ENCODE results near the gene CRYBB1. TPM values are rescaled to one million over a fixed set of nuclear protein-coding genes. Genes with fewer than 3 reads are reported as not detected.

Gene CRYBB1
- total and polyA plus RNA-seq, 4 donors = 1.4 to 3.6 (median 3.2) TPM

- H3K36me3 ChIP-seq (ENCODE audit: control insufficient read depth, insufficient read depth, low read length) = no peaks in the 10 kb centered on the region
- no peak for DNase-seq (ENCODE audit: low read depth in 4 of 6, low spot score in 6 of 6)
- no peak overlapping the region for H3K27ac ChIP-seq (ENCODE audit: low read depth, low read length)
- no peaks in the 10 kb centered on the region for H3K9me3 ChIP-seq (ENCODE audit: control insufficient read depth, insufficient read depth, low read length)
- WGBS (ENCODE audit: insufficient coverage) = 100% methylated on average over 1 of the region's 2 CpGs
- peaks cover 51% of the 10 kb centered on the region for H3K4me1 ChIP-seq (ENCODE audit: control insufficient read depth, insufficient read depth, low read length)
- no peaks in the 10 kb centered on the region for H3K27me3 ChIP-seq (ENCODE audit: control insufficient read depth, insufficient read depth, low read length)
- H3K4me3 ChIP-seq (ENCODE audit: low read depth, low read length) = no peak overlapping the region
Measured at GRCh38 chr22:26551568-26551967, 66.3 kb downstream of the CRYBB1 start.

DNA sequence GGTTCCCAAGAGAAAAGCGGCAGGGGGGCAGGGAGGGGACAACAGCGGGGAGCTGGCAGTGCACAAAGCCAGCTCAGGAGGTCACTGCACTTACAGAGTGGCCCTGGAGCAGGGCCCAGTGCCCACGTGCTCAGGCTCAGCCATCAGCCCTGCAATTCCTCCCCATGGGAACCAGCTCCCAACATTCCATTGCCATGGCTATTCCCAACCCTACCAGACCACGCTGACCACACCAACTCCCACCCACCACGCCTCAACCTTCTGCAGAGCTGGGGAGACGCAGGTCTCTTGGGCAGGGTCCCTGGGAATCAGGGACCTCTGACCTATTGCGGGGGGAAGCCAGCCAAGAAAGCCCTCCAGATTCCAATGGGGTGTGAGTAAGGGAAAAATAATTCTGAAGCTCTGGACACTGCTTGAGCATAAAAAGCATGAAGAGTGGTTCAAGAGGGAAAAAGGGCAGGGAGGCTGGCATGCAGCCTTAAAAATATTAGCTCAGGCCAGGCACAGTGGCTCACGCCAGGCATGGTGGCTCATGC, 67.3 kb downstream of the CRYBB1 start:
- Histone ChIP-seq H3K9me3 (ENCODE audit: control insufficient read depth, insufficient read depth, low read length) (no peaks in the 10 kb centered on the region), H3K27me3 (ENCODE audit: control insufficient read depth, insufficient read depth, low read length) (no peaks in the 10 kb centered on the region), H3K27ac (ENCODE audit: low read depth, low read length) (peak overlapping the region; percentile 71), H3K36me3 (ENCODE audit: control insufficient read depth, insufficient read depth, low read length) (no peaks in the 10 kb centered on the region), H3K4me1 (ENCODE audit: control insufficient read depth, insufficient read depth, low read length) (peaks cover 53% of the 10 kb centered on the region), H3K4me3 (ENCODE audit: low read depth, low read length) (no peak overlapping the region)
- whole genome bisulfite sequencing (ENCODE audit: insufficient coverage) = 36% methylated on average over 6 of the region's 8 CpGs
- DNase-seq (ENCODE audit: low read depth in 4 of 6, low spot score in 6 of 6) = peak; percentile 19 to 83 (median 46)

DNA sequence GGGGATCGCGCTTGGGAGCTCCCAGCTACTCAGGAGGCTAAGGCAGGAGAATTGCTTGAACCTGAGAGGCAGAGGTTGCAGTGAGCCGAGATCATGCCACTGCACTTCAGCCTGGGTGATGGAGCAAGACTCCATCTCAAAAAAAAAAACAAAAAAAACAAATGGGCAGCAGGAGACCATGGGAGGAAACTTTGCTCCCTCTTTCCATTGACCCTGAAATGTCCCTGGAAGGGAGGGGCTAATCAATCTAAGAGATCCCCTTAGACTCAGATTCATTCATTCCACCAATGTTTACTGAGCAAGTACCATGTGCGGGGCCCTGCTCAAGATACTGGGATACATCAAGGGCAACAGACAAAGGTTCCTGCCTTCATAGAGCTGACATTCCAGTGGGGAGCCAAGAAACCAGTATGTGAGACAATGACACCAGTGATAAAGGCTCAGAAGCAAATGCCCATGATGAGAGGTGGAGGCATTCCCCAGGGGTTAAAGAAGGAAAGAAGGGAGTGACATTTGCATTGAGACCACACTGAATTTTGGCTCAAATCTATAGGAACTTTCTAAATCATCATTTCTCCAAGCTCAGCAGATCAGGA, 67.8 kb downstream of the CRYBB1 start:
- peak overlapping the region; percentile 71 for H3K27ac ChIP-seq (ENCODE audit: low read depth, low read length)

More for the DNA sequence above, 67.8 kb downstream of the CRYBB1 start:
- Histone ChIP-seq H3K4me1 (ENCODE audit: control insufficient read depth, insufficient read depth, low read length) (peaks cover 47% of the 10 kb centered on the region), H3K27me3 (ENCODE audit: control insufficient read depth, insufficient read depth, low read length) (no peaks in the 10 kb centered on the region), H3K9me3 (ENCODE audit: control insufficient read depth, insufficient read depth, low read length) (no peaks in the 10 kb centered on the region), H3K36me3 (ENCODE audit: control insufficient read depth, insufficient read depth, low read length) (no peaks in the 10 kb centered on the region), H3K4me3 (ENCODE audit: low read depth, low read length) (no peak overlapping the region)
- no peak for DNase-seq (ENCODE audit: low read depth in 4 of 6, low spot score in 6 of 6)
- 67% methylated on average over 1 of the region's 4 CpGs for WGBS (ENCODE audit: insufficient coverage)

Small RNA genes lying within 50 kb of the gene (small RNA-seq; reads per million reads assigned to genes)
- gene MIR548J (ENCODE audit: low replicate concordance) (0.59 reads per million, percentile 63 among the genes with 10 or more reads in this experiment), gene RF01874 (ENCODE audit: low replicate concordance) (not detected)

Other genes with a start within 250 kb of the CRYBB1 start
- 1 to 10 TPM; 3.7 to 8.0 TPM for gene ASPHD2, start 188.8 kb downstream of the CRYBB1 start, total RNA-seq
- 10 to 100 TPM; 12.0 to 12.8 TPM for gene ASPHD2, start 188.8 kb downstream of the CRYBB1 start, polyA plus RNA-seq (ENCODE audit: insufficient read length in 2 of 2)
- 10 to 100 TPM; 26.7 to 34.3 TPM for gene HPS4, start 134.2 kb downstream of the CRYBB1 start, total RNA-seq
- 10 to 100 TPM; 34.1 to 34.2 TPM for gene HPS4, start 134.2 kb downstream of the CRYBB1 start, polyA plus RNA-seq (ENCODE audit: insufficient read length in 2 of 2)
- 10 to 100 TPM; 16.6 to 23.0 TPM for gene SRRD, start 134.2 kb downstream of the CRYBB1 start, total RNA-seq
- 10 to 100 TPM; 31.7 to 32.1 TPM for gene SRRD, start 134.2 kb downstream of the CRYBB1 start, polyA plus RNA-seq (ENCODE audit: insufficient read length in 2 of 2)
- 10 to 100 TPM; 24.5 to 36.0 TPM for gene TFIP11, start 105.6 kb downstream of the CRYBB1 start, total RNA-seq
- gene TFIP11, start 105.6 kb downstream of the CRYBB1 start, polyA plus RNA-seq (ENCODE audit: insufficient read length in 2 of 2) = 10 to 100 TPM; 32.9 to 44.4 TPM
- 10 to 100 TPM; 10.5 to 21.3 TPM for gene TPST2, start 27.9 kb downstream of the CRYBB1 start, total RNA-seq
- gene TPST2, start 27.9 kb downstream of the CRYBB1 start, polyA plus RNA-seq (ENCODE audit: insufficient read length in 2 of 2) = 10 to 100 TPM; 14.0 to 15.1 TPM
- not detected for gene CRYBA4, start 3.9 kb upstream of the CRYBB1 start, total RNA-seq
- not detected for gene CRYBA4, start 3.9 kb upstream of the CRYBB1 start, polyA plus RNA-seq (ENCODE audit: insufficient read length in 2 of 2)
- 10 to 100 TPM; 38.7 to 54.7 TPM for gene MIAT, start 39.6 kb upstream of the CRYBB1 start, total RNA-seq
- gene MIAT, start 39.6 kb upstream of the CRYBB1 start, polyA plus RNA-seq (ENCODE audit: insufficient read length in 2 of 2) = 100 to 1,000 TPM in 1 of 2 donors, 10 to 100 TPM in 1; 93.7 to 161 TPM